CD4-positive, alpha-beta T cell (primary cell): ENCODE data around the gene SPATA9. TPM values are rescaled to one million over a fixed set of nuclear protein-coding genes. Genes with fewer than 3 reads are reported as not detected.

Experiments used
- ATAC-seq: fragments of 200-7000 bp; cut with Tn5 transposase; one replicate; pipeline ENCODE4 v1.10.0; 2022; ENCODE audit warnings: mild to moderate bottlenecking; ENCODE audit not compliant: poor library complexity
- CTCF ChIA-PET: fragments of 350-600 bp; sonication (Branson Sonifier 250); formaldehyde crosslinking; loops from one replicate; lab custom pipeline; 2021; ENCODE audit warnings: antibody characterized with exemption, inconsistent platforms; lab: Charles Lee
- POLR2A ChIA-PET: fragments of 350-600 bp; sonication (Branson Sonifier 250); formaldehyde crosslinking; loops from one replicate; lab custom pipeline; 2021; ENCODE audit warnings: antibody characterized with exemption, inconsistent platforms; lab: Charles Lee
- DNase-seq, 14 experiments: peaks; one replicate each; pipeline ENCODE4 v3.0.0-alpha.2; 2013 to 2020; ENCODE audit warnings: mixed read lengths in 2 of 14
- H3K27ac ChIP-seq, 2 donors: one replicate each; pipeline versions ENCODE4 v1.5.1 to v1.7.0; 2013; ENCODE audit warnings: low read length in 2 of 2, low read depth in 1 of 2, mild to moderate bottlenecking in 1 of 2
- H3K27me3 ChIP-seq, 2 experiments: 1 replicate in 1 of 2; 2 replicates in 1 of 2; pipeline versions ENCODE4 v1.6.1 to v1.7.0; 2013; ENCODE audit warnings: low read length in 2 of 2, control low read depth in 1 of 2, mild to moderate bottlenecking in 1 of 2, moderate library complexity in 1 of 2; ENCODE audit not compliant: insufficient read depth in 2 of 2, control insufficient read depth in 1 of 2
- H3K36me3 ChIP-seq: one replicate; pipeline ENCODE4 v1.6.1; 2013; ENCODE audit warnings: low read length, control low read depth; ENCODE audit not compliant: insufficient read depth
- H3K4me1 ChIP-seq: one replicate; pipeline ENCODE4 v1.6.1; 2013; ENCODE audit warnings: low read length, control low read depth; ENCODE audit not compliant: insufficient read depth
- H3K4me3 ChIP-seq: one replicate; pipeline ENCODE4 v1.5.1; 2013; ENCODE audit warnings: mild to moderate bottlenecking, low read length, moderate library complexity
- H3K9me3 ChIP-seq, 2 experiments: 1 replicate in 1 of 2; 2 replicates in 1 of 2; pipeline versions ENCODE4 v1.6.1 to v1.7.0; 2013; ENCODE audit warnings: low read length in 2 of 2, mild to moderate bottlenecking in 2 of 2, control low read depth in 1 of 2, moderate library complexity in 1 of 2; ENCODE audit not compliant: control insufficient read depth in 1 of 2, insufficient read depth in 1 of 2
- H3K27ac Mint-ChIP-seq: one replicate; pipeline ENCODE4 v1.8.0; 2020; ENCODE audit warnings: mixed read lengths
- H3K27me3 Mint-ChIP-seq: one replicate; pipeline ENCODE4 v1.8.0; 2021; ENCODE audit warnings: mixed read lengths
- H3K36me3 Mint-ChIP-seq: one replicate; pipeline ENCODE4 v1.8.0; 2021; ENCODE audit warnings: low read depth, mixed read lengths
- H3K4me1 Mint-ChIP-seq: one replicate; pipeline ENCODE4 v1.8.0; 2021; ENCODE audit warnings: low read depth, mixed read lengths
- H3K4me3 Mint-ChIP-seq: one replicate; pipeline ENCODE4 v1.8.0; 2020; ENCODE audit warnings: mild to moderate bottlenecking, mixed read lengths
- H3K9me3 Mint-ChIP-seq: one replicate; pipeline ENCODE4 v1.8.0; 2020; ENCODE audit warnings: mixed read lengths
- CTCF ChIP-seq: fragments of 200-600 bp; IDR thresholded peaks from one replicate; pipeline ENCODE4 v1.8.0; 2022; ENCODE audit warnings: antibody characterized with exemption, mild to moderate bottlenecking
- intact Hi-C, 2 experiments: fragments of 100-400 bp; cut with DNase I in 1 of 2; cut with micrococcal nuclease in 1 of 2; formaldehyde crosslinking; loops; one replicate each; pipeline versions ENCODE4 v1.15.1 to v1.9.0; 2023 to 2025; cut with DNase I, micrococcal nuclease
- total RNA-seq, 174 experiments: library from RNA in 2 of 174; stranded (reverse) in 2 of 174; gene quantifications; one replicate each; pipeline ENCODE4 v1.2.3 and lab custom pipeline; 2021 to 2026

The SPATA9 gene
- total RNA-seq, 2 experiments from 2014 or later = not detected

GRCh38 chr5:95673081-95673480 lies 9.7 kb downstream of the SPATA9 start:
- Mint-ChIP-seq H3K27ac (no peak overlapping the region), H3K4me1 (no peaks in the 10 kb centered on the region), H3K4me3 (no peak overlapping the region), H3K9me3 (no peaks in the 10 kb centered on the region), H3K27me3 (no peaks in the 10 kb centered on the region), H3K36me3 (no peaks in the 10 kb centered on the region)
- no peaks in the 10 kb centered on the region for H3K36me3 ChIP-seq
- no peak overlapping the region for H3K27ac ChIP-seq
- TF ChIP-seq CTCF = no peak
- no peaks in the 10 kb centered on the region for H3K27me3 ChIP-seq
- POLR2A ChIA-PET = no interaction called here
- no peak for ATAC-seq
- no peaks in the 10 kb centered on the region for H3K9me3 ChIP-seq
- no peak overlapping the region for H3K4me3 ChIP-seq
- no peak for DNase-seq
- CTCF ChIA-PET = interaction anchor here (1.5 to 1.6 kb wide), 2 partner anchors 9 to 21 kb away, joined by 3 to 4 read pairs; no protein-coding TSS in a partner anchor
- H3K4me1 ChIP-seq = no peaks in the 10 kb centered on the region
- intact Hi-C loops = no loop called here

GRCh38 chr5:95672641-95673040 lies 10.2 kb downstream of the SPATA9 start:
- Mint-ChIP-seq H3K4me1 (no peaks in the 10 kb centered on the region), H3K4me3 (no peak overlapping the region), H3K27me3 (no peaks in the 10 kb centered on the region), H3K27ac (no peak overlapping the region), H3K36me3 (no peaks in the 10 kb centered on the region), H3K9me3 (no peaks in the 10 kb centered on the region)
- TF ChIP-seq CTCF = no peak
- Histone ChIP-seq H3K27ac (no peak overlapping the region), H3K9me3 (no peaks in the 10 kb centered on the region), H3K27me3 (no peaks in the 10 kb centered on the region), H3K4me3 (no peak overlapping the region), H3K36me3 (no peaks in the 10 kb centered on the region), H3K4me1 (no peaks in the 10 kb centered on the region)
- CTCF ChIA-PET = interaction anchor here (1.5 to 1.6 kb wide), 2 partner anchors 9 to 21 kb away, joined by 3 to 4 read pairs; no protein-coding TSS in a partner anchor
- ATAC-seq (no peak), DNase-seq (no peak)
- POLR2A ChIA-PET = no interaction called here
- intact Hi-C loops = no loop called here

GRCh38 chr5:95671826-95672225 lies 11.0 kb downstream of the SPATA9 start:
- Histone ChIP-seq H3K9me3 (no peaks in the 10 kb centered on the region), H3K36me3 (no peaks in the 10 kb centered on the region), H3K4me1 (no peaks in the 10 kb centered on the region), H3K27ac (no peak overlapping the region), H3K4me3 (no peak overlapping the region), H3K27me3 (no peaks in the 10 kb centered on the region)
- H3K4me3 Mint-ChIP-seq = no peak overlapping the region
- POLR2A ChIA-PET = no interaction called here
- no peak for TF ChIP-seq CTCF
- H3K36me3 Mint-ChIP-seq = no peaks in the 10 kb centered on the region
- DNase-seq = no peak
- ATAC-seq = no peak
- H3K4me1 Mint-ChIP-seq = no peaks in the 10 kb centered on the region
- intact Hi-C loops = no loop called here
- no peak overlapping the region for H3K27ac Mint-ChIP-seq
- H3K27me3 Mint-ChIP-seq = no peaks in the 10 kb centered on the region
- CTCF ChIA-PET = interaction anchor here (0.7 kb wide), 1 partner anchor 1468 kb away, joined by 5 read pairs; no protein-coding TSS in a partner anchor
- no peaks in the 10 kb centered on the region for H3K9me3 Mint-ChIP-seq
